Cardiac fibroblast (primary cell): ENCODE measurements around the gene FSCN2.

Source experiments
- DNase-seq, 2 donors: peaks; one replicate each; pipeline versions ENCODE4 v3.0.0 to v3.0.0-alpha.2; 2010; ENCODE audit warnings: low read depth in 2 of 2
- H3K4me3 ChIP-seq, 2 donors: replicated peaks in 1 of 2; 1 replicate in 1 of 2; 2 replicates in 1 of 2; pipeline ENCODE4 v1.5.1; 2011; ENCODE audit warnings: low read depth in 2 of 2, low read length in 2 of 2, mild to moderate bottlenecking in 2 of 2, moderate library complexity in 1 of 2
- CTCF ChIP-seq: IDR thresholded peaks from one replicate; pipeline ENCODE4 v1.5.1; 2011; ENCODE audit warnings: low read depth, mild to moderate bottlenecking, low read length, inconsistent platforms

FSCN2 gene, protein sequence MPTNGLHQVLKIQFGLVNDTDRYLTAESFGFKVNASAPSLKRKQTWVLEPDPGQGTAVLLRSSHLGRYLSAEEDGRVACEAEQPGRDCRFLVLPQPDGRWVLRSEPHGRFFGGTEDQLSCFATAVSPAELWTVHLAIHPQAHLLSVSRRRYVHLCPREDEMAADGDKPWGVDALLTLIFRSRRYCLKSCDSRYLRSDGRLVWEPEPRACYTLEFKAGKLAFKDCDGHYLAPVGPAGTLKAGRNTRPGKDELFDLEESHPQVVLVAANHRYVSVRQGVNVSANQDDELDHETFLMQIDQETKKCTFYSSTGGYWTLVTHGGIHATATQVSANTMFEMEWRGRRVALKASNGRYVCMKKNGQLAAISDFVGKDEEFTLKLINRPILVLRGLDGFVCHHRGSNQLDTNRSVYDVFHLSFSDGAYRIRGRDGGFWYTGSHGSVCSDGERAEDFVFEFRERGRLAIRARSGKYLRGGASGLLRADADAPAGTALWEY

DNA sequence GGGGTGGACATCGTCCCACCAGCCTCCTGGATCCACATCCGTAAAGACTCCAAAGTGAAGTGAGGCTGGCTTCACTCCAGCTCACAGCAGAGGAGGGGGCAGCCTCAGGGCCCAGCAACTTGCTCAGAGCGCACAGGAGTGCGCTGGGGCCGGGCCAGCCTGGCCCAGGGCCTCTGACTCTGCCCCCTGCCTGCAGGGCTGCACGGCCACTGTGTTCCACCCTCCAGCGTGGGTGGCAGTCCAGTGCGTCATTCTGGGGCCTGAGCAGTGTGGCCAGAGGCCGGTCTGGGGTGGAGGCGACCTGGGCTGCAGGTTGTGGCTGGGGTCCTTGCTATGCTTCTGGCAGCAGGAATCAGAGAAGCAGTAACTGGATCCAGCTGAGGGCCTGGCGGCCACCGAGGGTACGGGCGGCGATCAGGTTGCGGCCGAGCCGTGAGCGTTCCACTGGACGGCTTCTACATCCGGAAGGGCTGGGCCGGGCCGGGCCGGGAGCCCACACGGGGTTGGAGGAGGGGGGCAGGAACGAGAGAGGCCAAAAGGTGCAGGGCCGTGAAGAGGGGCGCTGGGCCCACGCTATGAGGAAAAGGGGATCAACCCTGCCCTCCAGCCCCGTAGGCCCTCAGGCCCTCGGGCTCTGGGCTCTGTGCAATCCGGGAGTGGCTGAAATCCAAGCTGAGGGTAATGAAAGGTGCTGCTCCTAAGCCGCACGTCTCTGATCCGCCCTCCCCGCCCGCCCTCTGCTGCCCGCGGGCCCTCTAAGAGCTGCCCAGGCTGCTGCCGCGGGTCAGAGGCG lies at the start of gene FSCN2:
Gene FSCN2, plus strand, starts transcription at position 787 of the 793 bp plus-strand sequence. CDS start 155 bp downstream, outside the sequence.
- TF ChIP-seq CTCF: peak; percentile 33
- no peak for DNase-seq

DNA sequence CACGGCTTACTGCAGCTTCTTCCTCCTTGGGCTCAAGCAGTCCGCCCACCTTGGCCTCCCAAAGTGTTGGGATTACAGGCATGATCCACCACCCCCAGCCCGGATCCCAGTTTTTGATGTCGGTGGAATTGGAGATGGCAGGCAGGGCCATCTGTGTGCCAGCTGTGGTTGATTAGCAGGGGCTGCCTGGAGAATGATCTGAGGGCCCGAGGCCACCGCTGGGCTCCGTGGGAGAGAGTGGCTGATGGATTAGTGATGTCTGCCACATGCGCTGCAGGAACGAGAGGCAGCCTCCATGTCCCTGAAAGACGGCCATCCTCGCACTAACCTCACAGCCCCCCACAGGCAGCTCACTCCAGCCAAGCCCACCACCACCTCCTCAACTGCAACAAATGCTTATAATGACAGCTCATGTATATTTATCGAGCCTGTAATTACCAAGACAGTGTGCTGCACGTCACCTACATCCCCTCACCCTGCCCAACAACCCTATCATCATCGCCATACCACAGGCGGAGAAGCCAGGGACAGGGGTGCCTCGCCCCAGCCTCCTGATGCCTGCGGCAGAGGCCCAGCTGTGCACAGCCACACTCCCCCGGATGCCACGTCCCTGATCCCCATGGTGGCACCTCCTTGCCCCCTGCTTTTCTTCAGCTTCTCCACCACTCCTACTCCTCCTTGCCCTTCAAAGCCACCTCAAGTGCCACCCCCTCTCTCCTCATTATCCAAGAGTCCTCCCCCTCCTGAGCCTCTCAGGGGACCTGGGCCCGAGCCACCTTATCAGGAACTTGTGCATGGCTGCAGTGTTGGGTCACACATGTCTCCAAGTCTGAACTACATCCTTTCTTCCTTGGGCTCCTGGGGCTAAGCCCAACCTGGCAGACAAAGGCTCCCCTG lies 48.8 kb upstream of the FSCN2 start:
- H3K4me3 ChIP-seq: no peak overlapping the region
- DNase-seq: peak in 1 of 2 donors; percentile 22
- TF ChIP-seq CTCF: no peak

More for the DNA sequence above, at the start of gene FSCN2:
- no peak within 1 kb of the TSS for H3K4me3 ChIP-seq

DNA sequence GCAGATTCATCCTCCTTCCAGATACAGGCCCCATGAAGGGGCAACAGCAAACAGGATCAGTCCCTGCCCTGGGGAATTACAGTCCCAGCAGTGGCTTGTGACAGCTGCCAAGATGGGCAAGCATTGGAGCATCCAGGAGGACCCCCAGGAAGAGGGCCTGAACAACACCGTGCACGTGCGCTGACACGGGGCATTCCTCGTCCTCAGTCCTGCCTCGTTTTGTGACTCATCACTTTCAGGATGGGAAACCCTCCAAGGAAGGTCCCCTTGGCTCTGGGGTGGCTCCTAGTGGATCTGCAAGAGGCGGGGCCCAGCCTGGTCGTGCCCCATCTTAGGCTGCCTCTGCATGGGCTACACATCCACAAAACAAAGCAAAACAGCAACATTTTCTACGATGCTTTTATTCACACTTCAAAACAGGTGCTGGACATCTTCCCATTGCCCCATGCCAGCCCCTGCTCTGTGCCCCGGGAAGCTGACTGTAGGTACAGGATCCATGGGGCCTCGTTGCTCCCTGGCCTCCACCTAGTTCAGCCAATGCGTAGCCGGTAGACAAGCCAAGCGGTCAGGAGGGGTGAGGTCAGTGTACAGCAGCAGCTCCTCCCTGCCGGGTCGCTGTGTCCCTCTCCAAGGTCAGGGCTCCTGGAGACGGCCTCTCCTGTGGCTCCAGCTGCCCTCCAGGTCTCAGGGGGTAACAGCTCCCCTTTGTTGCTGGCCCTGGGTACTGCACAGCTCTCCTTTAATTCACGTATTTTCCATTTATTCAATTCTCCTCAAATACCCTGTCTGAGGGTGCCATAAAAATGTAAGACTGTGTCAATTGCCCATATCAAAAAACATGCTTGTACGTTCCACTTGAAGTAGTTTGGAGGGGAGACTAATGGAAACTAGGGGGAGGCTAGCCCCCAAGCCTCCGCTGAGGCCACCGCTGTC lies 47.8 kb upstream of the FSCN2 start:
- peak; percentile 15 for TF ChIP-seq CTCF
- peak; percentile 73 to 85 for DNase-seq
- no peak overlapping the region for H3K4me3 ChIP-seq

DNA sequence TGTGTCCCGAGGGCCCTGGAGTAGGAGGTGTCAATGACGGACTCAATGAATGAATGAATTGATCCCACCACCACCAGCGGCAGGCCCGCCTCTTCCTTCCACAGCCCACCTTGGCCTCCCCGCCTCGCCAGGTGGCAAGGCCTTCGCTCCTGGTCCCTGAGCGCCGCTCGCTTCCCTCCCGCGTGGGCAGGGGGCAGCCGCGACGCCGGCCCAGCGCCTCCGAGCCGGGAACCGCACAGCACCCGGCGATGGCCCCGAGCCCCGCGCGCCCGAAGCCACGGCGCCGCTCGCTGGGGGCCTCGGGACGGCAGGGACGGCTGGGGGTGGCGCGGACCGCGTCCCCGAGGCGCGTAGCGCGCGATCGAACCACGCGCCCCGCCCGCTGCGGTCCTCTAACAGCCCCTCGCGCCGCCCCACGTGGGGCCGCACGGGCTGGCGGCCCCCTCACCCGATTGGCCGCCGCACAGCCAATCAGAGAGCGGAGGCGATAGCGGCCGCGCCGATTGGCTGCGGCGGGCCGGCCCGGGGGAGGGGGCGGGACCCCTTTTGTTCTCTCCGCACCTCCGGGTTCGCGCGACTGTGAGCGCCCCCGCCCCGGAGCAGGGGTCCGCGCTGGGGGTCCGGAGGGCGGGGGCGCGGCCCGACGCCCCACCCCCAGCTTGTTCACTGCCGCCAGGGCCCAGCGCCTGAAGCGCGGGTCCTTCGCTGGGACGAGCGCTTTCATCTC lies 46.9 kb upstream of the FSCN2 start:
- peak overlapping the region; percentile 34 to 36 for H3K4me3 ChIP-seq
- no peak for TF ChIP-seq CTCF
- peak; percentile 38 to 79 for DNase-seq

GRCh38 chr17:81481815-81482505 lies 46.2 kb upstream of the FSCN2 start:
- no peak for TF ChIP-seq CTCF
- peak overlapping the region; percentile 34 to 36 for H3K4me3 ChIP-seq
- DNase-seq: no peak
